DMS79 treated with DMSO at 0.1 percent for 48 hours (cell line): ENCODE data around the gene KRT6A.
A peak's percentile ranks its signal among the peaks of the same experiment; 100 is the strongest.
"Not testable (repeated sequence)": the region's sequence is repeated elsewhere in the genome, so short reads cannot be mapped to it uniquely, and the experiment has no call there.

Source experiments
- DNase-seq: peaks from one replicate; lab custom pipeline; 2025; lab: John Stamatoyannopoulos, UW

KRT6A gene

DNA sequence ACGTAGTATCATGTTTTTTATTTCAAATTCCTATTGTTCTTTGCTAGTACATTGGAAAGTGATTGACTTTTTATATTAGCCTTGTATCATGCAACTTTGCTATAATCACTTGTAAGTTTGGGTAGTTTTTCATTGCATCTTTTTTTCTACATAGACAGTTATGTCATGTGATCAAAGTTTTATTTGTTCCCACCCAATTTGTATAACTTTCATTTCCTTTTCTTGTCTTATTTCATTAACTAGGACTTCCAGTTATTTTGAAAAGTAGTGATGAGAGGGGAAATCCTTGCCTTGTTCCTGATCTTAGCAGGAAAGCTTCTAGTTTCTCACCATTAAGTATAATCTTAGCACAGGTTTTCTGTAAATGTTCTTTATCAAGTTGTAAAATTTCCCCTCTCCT lies 9.8 kb upstream of the KRT6A start:
- no peak for DNase-seq

DNA sequence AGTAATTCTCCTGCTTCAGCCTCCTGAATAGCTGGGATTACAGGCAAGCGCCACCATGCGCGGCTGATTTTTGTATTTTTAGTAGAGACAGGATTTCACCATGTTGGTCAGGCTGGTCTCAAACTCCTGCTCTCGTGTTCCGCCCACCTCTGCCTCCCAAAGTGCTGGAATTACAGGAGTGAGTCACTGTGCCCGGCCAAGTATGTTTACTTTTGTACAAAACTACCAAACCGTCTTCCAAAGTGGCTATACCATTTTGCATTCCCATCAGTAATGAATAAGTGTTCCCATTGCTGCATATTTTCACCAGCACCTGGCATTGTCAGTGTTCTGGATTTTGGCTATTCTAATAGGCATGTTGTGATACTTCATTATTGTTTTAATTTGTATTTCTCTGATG lies 8.4 kb upstream of the KRT6A start:
- no peak for DNase-seq

DNA sequence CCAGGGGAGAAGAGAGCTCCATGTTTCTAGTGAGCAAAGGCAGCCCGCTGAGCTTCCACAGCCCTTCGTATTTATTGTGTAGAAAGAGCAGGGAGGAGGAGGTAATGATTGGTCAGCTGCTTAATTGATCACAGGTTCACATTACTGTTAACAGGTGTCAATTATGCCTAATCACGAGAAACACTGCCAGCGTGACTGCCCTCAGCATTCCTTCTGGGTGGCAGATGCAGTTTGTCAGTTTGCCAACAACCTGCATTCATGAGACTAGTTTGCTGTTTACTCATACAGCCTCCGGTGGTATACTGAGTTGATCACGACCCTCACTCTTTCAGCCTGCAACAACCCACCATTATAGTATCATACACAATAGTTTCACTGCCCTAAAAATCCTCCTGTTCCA lies 7.5 kb upstream of the KRT6A start:
- DNase-seq: not testable (repeated sequence)

DNA sequence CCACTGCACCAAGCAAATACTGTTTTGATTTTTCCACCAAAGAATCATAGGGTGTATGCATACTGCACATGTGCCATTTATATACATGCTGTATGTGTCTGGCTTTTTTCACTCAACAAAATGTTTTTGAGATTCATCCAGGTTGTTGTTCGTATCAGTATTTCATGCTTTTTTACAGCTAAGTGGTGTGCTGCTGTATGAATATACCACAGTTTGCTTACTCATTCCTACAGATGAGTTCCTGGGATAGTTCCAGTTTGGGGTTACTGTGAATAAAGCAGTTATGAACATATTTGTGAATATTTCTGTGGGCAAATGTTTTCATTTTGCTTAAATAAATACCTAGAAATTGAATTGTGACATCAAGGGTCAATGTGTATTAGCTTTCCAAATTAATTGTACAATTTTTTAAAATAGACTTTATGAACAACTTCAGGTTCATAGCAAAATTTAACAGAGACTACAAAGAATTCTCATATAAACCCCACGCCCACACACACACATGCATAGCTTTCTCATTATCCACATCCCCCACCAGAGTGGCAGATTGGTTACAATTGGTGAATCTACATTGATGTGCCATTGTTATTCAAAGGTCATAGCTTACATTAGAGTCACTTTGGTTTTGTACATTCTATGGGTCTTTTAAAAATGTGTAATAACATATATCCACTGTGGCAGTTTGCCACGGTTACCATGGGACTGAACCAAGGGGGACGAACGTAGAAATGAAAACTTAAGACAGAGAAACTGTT lies 6.9 kb upstream of the KRT6A start:
- DNase-seq: no peak

DNA sequence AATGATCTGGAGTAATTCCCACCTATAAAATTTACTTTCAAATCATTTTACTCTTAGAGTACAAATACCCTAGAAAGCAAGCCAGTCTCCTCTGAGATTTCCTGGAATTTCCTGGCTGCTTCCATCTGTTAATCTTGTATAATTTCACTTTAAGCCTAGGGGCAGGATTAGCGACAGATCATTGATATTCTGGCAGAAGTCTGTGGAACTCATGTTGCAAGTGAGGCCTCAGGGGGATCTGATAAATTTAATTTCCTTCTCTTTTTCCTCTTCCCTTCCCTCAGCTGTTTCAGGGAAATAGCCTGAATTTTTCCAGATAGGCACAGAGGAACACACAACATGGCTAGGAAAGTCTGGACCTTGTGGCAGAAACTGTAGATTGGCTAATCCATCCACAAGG lies 5.9 kb upstream of the KRT6A start:
- DNase-seq: no peak

DNA sequence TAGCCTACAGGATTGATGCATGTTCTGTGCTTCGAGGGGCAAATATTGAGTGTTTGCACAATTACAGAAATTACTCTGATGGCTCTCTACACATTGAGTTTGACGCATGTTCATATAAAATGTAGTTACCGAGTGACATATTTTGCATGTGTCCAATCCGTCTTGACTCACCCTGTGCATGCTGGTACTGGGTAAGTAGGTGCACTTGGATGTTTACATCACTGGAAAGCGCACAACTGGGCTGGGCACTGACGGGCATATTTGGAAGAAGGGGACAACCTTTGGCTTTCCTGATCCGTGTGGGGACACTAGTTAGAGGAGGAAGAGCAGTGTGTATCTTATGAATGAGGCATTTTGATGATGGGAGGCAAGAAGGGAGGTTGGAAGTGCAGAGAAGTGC lies 4.9 kb upstream of the KRT6A start:
- no peak for DNase-seq

DNA sequence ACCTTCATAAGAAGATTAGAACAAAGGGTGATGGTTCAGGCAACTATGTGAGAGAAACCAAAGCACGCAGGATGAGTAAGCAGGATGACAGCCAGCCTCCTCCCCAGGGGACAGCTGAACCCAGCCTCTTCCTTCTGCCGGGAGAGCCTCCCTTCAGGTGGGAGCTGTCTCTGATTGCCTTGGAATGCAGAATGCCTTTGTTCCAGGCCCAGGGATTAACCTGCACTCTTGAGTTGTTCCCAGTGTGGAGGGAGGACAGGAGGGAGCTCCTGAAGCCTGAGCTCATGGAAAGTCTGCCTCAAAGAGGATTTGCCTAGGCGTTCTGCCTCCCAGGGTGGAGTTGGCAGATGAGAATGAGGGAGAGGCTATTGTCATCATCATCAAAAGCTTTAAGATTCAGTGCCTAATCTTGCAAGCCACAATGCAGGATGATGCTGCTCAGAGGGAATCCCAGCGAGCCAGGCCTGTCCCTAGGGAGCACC lies 3.6 kb upstream of the KRT6A start:
- no peak for DNase-seq

DNA sequence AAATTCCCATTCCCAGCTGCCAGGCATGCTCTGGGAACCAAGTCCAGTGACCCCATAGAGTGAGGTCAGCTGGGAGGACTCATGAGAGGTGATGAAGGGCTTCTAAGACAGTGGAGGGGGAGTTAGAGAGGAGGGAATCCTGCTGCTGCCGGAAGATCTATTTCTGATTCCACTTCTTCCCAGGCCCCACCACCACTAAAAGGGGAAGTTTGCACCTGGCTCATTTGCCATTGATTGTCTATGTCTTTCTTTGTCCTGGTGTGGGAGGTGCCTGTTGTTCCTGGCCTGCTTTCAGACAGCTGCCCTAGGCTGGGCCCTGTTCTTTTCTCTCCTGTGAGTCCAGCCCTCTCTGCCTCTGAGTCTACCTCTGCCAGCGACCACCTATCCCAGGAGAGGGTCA lies 3.0 kb upstream of the KRT6A start:
- no peak for DNase-seq

DNA sequence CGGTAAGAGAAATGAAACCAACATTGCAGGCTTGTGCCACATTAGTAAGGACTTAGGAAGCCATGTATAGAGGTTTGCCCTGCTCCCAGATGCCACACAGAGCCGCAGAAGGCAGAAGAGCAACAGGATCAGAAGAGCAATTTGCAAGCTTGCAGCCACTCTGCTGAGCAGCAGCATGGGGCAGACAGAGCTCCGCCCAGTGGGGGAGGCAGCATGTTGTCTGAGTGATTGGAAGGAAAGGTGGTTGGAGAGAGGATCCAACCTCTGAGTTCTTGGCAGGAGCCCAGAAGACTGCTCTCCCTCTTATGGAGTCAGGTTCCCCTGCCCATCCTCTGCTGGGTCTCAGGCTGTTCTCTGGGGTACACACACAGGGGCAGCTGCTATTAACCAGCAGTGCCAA lies 2.3 kb upstream of the KRT6A start:
- peak; percentile 64 for DNase-seq

DNA sequence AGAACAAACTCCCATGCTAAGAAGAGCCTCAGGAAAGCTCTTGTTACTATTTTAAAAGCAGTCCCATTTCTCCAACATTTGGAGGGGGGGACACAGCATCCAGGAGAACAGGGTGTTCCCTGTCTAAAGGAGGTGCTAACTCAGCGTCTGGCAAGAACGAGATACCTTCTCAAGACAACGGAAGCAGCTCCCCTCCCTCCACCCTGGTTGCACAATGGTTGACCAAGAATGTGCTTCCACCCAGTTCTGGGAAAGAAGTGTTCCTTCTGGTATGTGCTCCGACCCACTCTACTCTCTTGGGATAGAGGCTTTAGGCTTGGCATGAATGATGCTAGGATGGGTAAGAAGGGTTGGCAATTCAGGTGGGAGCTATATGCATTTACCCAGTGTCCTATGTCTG lies 1.5 kb upstream of the KRT6A start:
- no peak for DNase-seq

DNA sequence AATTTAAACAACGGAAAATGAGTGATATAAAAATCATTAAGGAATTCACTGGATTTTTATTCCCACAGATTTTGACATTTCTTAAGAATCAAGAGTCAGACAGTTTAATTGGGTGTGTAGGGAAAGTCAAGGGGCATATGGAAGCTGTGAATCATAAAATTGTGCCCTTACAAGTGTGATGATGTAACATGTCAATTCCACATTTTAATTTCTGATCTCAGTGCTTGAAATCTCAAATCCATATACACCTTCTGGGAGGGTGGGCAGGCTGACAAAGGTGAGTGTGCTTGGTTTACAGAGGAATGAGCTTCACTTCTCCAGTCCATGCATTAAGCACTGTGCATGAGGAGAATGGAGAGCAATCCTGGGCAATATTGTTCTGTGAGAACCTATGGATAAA lies 1.0 kb upstream of the KRT6A start:
- no peak for DNase-seq

DNA sequence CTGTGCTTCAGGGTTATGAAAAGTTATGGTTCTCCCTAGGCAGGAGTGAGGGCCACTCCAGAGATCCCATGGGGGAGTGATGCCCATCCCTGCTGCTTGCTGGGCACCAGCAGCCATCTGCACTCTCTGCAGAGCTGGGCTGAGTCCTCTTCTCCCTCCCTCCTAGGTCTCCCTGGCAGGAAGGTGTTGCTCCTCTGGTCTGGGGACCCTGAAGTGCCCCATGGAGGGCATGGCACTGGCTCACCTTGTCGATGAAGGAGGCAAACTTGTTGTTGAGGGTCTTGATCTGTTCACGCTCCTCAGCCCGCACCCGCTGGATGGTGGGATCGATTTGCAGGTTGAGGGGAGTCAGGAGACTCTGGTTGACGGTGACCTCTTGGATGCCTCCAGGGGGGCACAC lies 652 bp downstream of the KRT6A start:
- not testable (repeated sequence) for DNase-seq

DNA sequence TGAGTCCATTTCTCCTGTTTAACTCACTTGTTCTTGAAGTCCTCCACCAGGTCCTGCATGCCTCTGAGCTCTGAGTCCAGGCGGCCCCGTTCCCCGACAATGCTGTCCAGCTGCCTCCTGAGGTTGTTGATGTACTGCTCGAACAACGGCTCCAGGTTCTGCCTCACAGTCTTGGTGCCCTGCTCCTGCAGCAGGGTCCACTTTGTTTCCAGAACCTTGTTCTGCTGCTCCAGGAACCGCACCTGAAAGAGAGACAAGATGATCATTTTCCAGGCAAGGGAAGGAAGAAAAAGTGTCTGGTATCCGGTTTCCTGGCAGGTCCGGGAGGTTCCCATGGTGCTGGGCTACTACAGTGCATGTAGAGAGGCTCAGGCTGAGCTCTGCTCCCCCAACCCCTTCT lies 1.6 kb downstream of the KRT6A start:
- DNase-seq: not testable (repeated sequence)

DNA sequence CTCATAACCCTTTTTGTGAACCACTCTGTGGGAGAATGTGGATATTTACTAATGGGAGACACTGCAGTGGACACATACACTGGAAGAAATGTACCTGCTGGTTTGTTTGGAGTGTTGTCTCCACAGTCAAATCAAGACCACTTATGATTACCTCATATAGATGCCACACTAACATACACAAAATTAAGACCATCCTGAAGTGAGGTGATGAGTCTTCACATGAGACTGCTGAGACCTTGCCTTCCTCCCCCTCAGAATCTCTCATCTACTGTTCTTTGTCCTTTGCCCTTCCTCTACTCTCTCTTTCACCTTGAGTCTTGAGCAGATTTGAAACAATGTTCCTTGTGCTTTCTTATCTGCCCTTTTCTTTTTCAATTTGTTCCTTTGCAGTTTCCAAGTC lies 4.3 kb downstream of the KRT6A start:
- DNase-seq: no peak

DNA sequence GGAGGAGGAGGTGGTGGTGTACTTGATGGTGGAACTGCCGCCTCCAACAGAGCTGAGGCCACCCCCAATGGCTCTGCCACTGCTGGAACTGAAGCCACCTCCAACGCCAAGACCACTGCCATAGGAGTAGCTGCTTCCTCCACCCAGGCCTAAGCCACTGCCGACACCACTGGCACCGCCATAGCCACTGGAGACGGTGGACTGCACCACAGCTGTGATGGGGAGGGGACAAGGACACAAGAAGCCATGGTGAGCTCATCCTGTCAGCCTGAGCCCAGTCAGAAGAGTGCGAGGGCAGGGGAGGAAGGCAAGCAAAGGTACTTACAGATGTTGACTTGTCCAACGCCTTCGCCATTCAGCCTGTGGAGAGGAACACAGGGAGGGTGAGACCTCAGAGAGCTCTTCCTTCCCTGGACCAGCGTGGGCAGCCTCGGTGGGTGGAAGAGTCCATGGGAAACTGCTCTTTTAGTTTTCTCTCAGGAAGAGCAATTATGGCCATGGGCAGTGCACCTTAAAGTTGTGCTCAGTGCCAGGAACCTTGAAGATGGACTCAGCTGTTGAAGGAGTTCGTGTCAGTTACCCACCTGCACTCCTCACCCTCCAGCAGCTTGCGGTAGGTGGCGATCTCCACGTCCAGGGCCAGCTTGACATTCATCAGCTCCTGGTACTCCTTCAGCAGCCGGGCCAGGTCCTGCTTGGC lies 5.2 kb downstream of the KRT6A start:
- DNase-seq: not testable (repeated sequence)

DNA sequence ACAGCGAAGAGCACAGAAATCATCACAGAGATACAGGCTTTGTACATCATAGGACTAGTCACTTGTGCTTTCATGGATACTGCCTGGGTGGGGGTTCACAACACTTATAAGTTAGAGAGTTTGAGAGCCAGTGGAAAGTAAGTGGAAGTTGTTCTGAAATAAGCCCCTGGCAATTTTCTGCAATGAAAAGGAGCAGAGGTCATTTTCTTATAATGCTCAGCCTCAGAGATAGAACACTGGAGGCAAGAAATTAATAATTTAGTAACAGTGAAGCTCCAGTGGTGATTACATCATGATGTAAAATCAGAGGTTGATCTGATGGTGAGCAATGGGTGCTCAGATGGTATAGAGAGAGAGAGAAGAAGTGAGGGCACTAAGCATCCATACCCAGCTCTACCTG lies 5.8 kb downstream of the KRT6A start:
- no peak for DNase-seq

DNA sequence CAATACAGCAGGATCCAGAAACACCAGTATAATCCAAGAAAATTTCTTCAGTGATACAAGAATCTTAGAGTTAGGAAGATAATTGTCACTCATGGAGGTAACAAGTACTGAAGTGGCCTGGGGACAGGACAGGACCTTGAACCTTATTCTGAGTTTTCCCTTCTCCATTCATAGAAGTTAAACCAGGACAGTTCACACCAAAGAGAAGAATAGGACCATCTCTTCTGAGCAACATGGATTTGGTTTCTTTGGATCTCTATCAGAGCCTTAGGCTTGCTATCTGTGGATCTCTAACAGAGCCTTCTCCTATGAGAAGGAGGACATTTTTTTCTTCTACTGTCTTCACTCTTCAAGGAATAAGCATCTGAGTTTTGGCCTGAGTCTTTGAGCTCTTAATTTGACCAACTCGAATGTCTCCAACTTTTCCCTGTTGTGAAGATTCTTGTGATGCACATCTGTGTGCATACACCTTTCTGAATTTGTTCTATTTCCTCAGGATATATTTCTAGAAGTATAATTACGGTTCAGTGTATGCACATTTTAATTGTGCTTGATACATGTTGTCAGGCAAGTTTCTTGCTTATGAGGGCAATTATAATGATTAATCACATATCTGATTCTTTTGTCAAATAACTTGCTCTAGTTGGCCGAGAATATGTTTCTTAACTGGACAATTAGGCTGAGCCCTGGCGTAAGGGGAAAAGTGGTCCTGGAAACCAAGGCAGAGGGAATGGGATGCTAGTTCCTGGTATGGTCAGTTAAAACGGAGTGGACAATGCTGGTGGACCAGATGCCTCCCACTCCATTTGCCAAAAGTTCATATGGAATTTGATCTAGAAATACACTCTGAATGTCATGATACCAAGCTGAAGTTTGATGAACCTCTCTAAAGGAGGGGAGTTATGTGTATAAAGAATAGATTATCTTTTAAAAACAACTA lies 6.6 kb downstream of the KRT6A start:
- no peak for DNase-seq

DNA sequence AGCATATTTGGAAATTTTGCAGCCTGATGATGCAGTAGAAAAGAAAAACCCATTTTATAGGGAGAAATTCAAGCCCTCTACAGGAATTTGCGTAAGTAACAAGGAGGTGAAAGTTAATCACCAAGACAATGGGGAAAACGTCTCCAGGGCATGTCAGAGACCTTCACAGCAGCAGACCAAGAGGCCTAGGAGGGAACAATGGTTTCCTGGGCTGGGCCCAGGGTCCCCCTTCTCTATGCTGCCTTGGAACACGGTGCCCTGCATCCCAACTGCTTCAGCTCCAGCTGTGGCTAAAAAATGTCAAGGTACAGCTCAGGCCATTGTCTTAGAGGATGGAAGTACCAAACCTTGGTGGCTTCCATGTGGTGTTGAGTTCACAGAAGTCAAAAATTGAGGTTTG lies 13.0 kb downstream of the KRT6A start:
- DNase-seq: no peak

DNA sequence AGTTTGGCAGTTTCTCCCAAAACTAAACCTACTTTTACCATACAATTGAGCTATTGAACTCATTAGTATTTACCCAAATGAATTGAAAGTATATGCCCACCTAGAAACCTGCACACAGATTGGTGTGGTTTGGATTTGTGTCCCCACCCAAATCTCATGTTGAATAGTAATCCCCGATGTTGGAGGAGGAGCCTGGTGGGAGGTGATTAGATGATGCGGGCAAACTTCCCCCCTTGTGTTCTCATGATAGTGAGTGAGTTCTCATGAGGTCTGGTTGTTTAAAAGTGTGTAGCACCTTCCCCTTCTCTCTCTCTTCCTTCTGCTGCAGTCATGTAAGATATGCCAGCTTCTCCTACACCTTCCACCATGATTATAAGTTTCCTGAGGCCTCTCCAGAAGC lies 15.4 kb downstream of the KRT6A start:
- DNase-seq: no peak

DNA sequence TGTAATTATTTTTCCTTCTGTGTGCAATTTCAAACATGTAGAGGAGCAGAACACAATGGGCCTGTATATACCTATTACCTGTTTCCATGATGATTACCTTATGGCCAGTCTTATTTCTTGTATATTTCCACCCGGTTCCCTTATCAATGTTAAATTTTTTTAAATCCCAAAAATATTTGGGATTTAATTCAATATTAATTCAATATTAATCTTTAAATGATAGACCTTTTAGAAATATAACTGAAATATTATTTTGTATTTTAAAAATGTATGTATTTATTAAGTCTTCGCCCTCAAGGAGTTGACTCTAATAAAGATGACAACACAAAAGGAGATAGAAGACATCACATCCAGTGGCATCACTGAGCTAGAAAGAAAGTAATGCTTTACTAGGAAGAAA lies 18.8 kb downstream of the KRT6A start:
- no peak for DNase-seq

DNA sequence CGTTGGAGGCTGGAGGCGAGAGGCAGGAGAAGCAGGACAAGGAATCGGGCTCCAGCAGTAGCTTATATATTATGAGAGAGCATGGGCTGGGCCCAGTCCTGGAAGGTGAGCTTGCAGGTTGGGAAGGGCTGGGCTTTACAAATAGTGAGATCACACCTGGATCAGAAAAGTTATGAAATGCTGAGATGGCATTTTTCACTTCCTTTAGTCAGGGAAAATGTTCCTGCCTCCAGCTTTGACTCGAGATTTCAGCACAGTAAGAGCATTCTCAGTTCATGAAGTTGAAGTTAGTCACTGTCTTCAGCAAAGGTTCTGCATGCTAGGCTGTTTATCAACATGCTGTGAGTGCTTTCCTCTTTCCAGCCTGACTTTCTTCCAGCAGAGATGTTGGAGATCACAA lies 19.3 kb downstream of the KRT6A start, which contains the start of gene KRT6C:
Gene KRT6C, minus strand, starts transcription at position 38 of the 400 bp plus-strand sequence. CDS start 68 bp downstream, outside the sequence.
- DNase-seq: no peak

DNA sequence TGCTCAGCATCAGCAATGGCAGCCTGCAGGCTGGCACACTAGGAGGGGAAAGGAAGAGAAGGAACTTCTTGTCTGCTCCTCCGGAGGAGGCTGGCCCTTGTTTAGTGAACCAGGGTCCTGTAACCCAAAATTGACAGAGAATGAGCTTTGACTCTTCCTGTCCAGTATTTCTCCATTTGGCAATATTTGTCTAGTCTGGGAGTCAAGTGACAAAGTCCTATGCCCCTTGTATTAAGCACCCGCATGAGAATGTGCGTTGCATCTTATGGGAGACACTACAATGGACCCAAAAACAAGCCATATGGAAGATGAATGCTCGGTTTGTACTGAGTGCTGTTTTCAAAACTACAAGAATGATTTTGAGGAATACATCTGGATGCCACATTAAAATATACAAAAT lies 23.2 kb downstream of the KRT6A start:
- DNase-seq: no peak
